HepG2 (cell line): ENCODE data around the gene PRKACA. TPM values are rescaled to one million over a fixed set of nuclear protein-coding genes. Genes with fewer than 3 reads are reported as not detected.

Experiments used
- CCDC6 ChIP-seq: sonication (generic); formaldehyde crosslinking; IDR thresholded peaks from 2 replicates; pipeline ENCODE4 v1.8.1; 2022; ENCODE audit warnings: mild to moderate bottlenecking, missing genetic modification reagents, moderate library complexity
- CSRNP1 ChIP-seq: sonication (generic); formaldehyde crosslinking; IDR thresholded peaks from 2 replicates; pipeline ENCODE4 v1.8.1; 2023; ENCODE audit warnings: mild to moderate bottlenecking, missing genetic modification reagents
- DDIT3 ChIP-seq: sonication (generic); formaldehyde crosslinking; IDR thresholded peaks from 2 replicates; pipeline ENCODE4 v1.4.0; 2020; ENCODE audit warnings: mild to moderate bottlenecking, missing genetic modification reagents
- HMGA1 ChIP-seq: sonication (generic); formaldehyde crosslinking; conservative IDR thresholded peaks from 2 replicates; pipeline ENCODE4 v1.4.0; 2020; ENCODE audit warnings: missing genetic modification reagents
- IKZF1 ChIP-seq: fragments of 450-650 bp; IDR thresholded peaks from 2 replicates; pipeline ENCODE4 v1.7.1; 2016
- IKZF5 ChIP-seq: IDR thresholded peaks from 2 replicates; pipeline ENCODE4 v1.6.1; 2018; ENCODE audit warnings: missing genetic modification reagents, mild to moderate bottlenecking, missing compliant biosample characterization
- MAX ChIP-seq: IDR thresholded peaks from 2 replicates; pipeline ENCODE4 v1.6.1; 2012; ENCODE audit warnings: inconsistent platforms
- NCOA5 ChIP-seq: sonication (generic); formaldehyde crosslinking; IDR thresholded peaks from 2 replicates; pipeline ENCODE4 v1.4.0; 2020; ENCODE audit warnings: missing genetic modification reagents
- NR2C2 ChIP-seq: sonication (generic); formaldehyde crosslinking; IDR thresholded peaks from 2 replicates; pipeline ENCODE4 v1.4.0; 2020; ENCODE audit warnings: missing genetic modification reagents, mild to moderate bottlenecking, moderate library complexity, borderline replicate concordance
- PLRG1 ChIP-seq: fragments of 450-650 bp; conservative IDR thresholded peaks from 2 replicates; pipeline ENCODE4 v1.6.1; 2016
- RBFOX2 ChIP-seq: fragments of 200-400 bp; formaldehyde crosslinking; IDR thresholded peaks from 2 replicates; pipeline ENCODE4 v1.6.1; 2017; ENCODE audit warnings: low read depth, mild to moderate bottlenecking, low read length
- REL ChIP-seq: sonication (generic); formaldehyde crosslinking; conservative IDR thresholded peaks from 2 replicates; pipeline ENCODE4 v1.8.0; 2022; ENCODE audit warnings: mild to moderate bottlenecking, missing genetic modification reagents, moderate library complexity
- REPIN1 ChIP-seq: sonication (generic); formaldehyde crosslinking; IDR thresholded peaks from 2 replicates; pipeline ENCODE4 v1.8.0; 2022; ENCODE audit warnings: missing genetic modification reagents, low read depth, mild to moderate bottlenecking, borderline replicate concordance
- SKI ChIP-seq: fragments of 450-650 bp; IDR thresholded peaks from one replicate; pipeline ENCODE4 v1.6.1; 2018; ENCODE audit warnings: mild to moderate bottlenecking; ENCODE audit not compliant: partially characterized antibody
- SRY ChIP-seq: sonication (generic); formaldehyde crosslinking; IDR thresholded peaks from 2 replicates; pipeline ENCODE4 v1.8.0; 2022; ENCODE audit warnings: mild to moderate bottlenecking, missing genetic modification reagents
- TARDBP ChIP-seq: sonication (generic); formaldehyde crosslinking; IDR thresholded peaks from 2 replicates; pipeline ENCODE4 v1.8.0; 2022; ENCODE audit warnings: mild to moderate bottlenecking, missing genetic modification reagents
- TGIF2 ChIP-seq: IDR thresholded peaks from 2 replicates; pipeline ENCODE4 v1.6.1; 2016; ENCODE audit warnings: control low read depth, missing compliant biosample characterization
- ZBTB25 ChIP-seq: IDR thresholded peaks from 2 replicates; pipeline ENCODE4 v1.6.1; 2018; ENCODE audit warnings: missing genetic modification reagents
- ZBTB43 ChIP-seq: sonication (generic); formaldehyde crosslinking; conservative IDR thresholded peaks from 2 replicates; pipeline ENCODE4 v1.4.0; 2020; ENCODE audit warnings: missing genetic modification reagents
- ZFP90 ChIP-seq: sonication (generic); formaldehyde crosslinking; IDR thresholded peaks from 2 replicates; pipeline ENCODE4 v1.8.0; 2022; ENCODE audit warnings: missing genetic modification reagents, mild to moderate bottlenecking, inconsistent platforms, borderline replicate concordance
- ZNF101 ChIP-seq: sonication (generic); formaldehyde crosslinking; IDR thresholded peaks from 2 replicates; pipeline ENCODE4 v1.4.0; 2020; ENCODE audit warnings: mild to moderate bottlenecking, low read depth, missing genetic modification reagents, borderline replicate concordance
- ZNF138 ChIP-seq: sonication (generic); formaldehyde crosslinking; IDR thresholded peaks from 2 replicates; pipeline ENCODE4 v1.5.0; 2020; ENCODE audit warnings: mild to moderate bottlenecking, low read depth, missing genetic modification reagents
- ZNF776 ChIP-seq: sonication (generic); formaldehyde crosslinking; IDR thresholded peaks from 2 replicates; pipeline ENCODE4 v1.4.0; 2020; ENCODE audit warnings: mild to moderate bottlenecking, missing genetic modification reagents
- polyA plus RNA-seq, 8 experiments: library from polyadenylated mRNA; depleted of rRNA in 3 of 8; stranded (reverse) in 7 of 8; unstranded in 1 of 8; fragments of >200 nt; fragmentation: Illumina TruSeq in 4 of 8; extraction: Trizol in 4 of 8; gene quantifications; 2 replicates each; pipeline versions ENCODE4 v1.2.1 to v1.2.3, GENCODE V29; 2011 to 2016; ENCODE audit warnings: low read depth in 4 of 8, missing spikeins in 1 of 8, mixed read lengths in 1 of 8; ENCODE audit not compliant: insufficient read depth in 1 of 8
- total RNA-seq, 5 experiments: library from RNA; depleted of rRNA; stranded (reverse); fragments of >200 nt; fragmentation: Illumina TruSeq; extraction: Trizol; gene quantifications; 2 replicates each; pipeline ENCODE4 v1.2.3, GENCODE V29; 2016; ENCODE audit warnings: low read depth in 1 of 5

The PRKACA gene
- total and polyA plus RNA-seq, 2 of the 13 experiments (the other 11 are each of a cell fraction or from before 2014, with no cell fraction given): 11.0 to 18.2 TPM

GRCh38 chr19:14118165-14119051 lies 846 bp upstream of the PRKACA start (continued):
- TF ChIP-seq REL (CRISPR knock-in tag): no peak
- TF ChIP-seq ZNF101 (CRISPR knock-in tag): no peak
- TF ChIP-seq ZBTB43 (CRISPR knock-in tag): peak; percentile 74; the same call in 1 of the 2 replicates
- 0 out of 2 replicates have a peak, but pooled peaks have one; percentile 39 for TF ChIP-seq ZNF776
- TF ChIP-seq REPIN1 (CRISPR knock-in tag): 0 out of 2 replicates have a peak, but pooled peaks have one; percentile 18
- no peak for TF ChIP-seq NCOA5 (CRISPR knock-in tag)
- peak; percentile 96 for TF ChIP-seq NR2C2
- TF ChIP-seq MAX: peak; percentile 61
- 0 out of 2 replicates have a peak, but pooled peaks have one; percentile 30 for TF ChIP-seq TARDBP
- TF ChIP-seq IKZF1: no peak
- TF ChIP-seq PLRG1: no peak
- TF ChIP-seq SRY: no peak
- no peak for TF ChIP-seq CCDC6 (CRISPR knock-in tag)
- TF ChIP-seq ZNF138: peak; percentile 48; the same call in 1 of the 2 replicates
- peak; percentile 13 for TF ChIP-seq SKI
- TF ChIP-seq IKZF5 (CRISPR knock-in tag): peak; percentile 39; the same call in 1 of the 2 replicates
- TF ChIP-seq HMGA1 (CRISPR knock-in tag): no peak
- TF ChIP-seq CSRNP1: 0 out of 2 replicates have a peak, but pooled peaks have one; percentile 25
- peak; percentile 44; the same call in 1 of the 2 replicates for TF ChIP-seq TGIF2 (CRISPR knock-in tag)
- no peak for TF ChIP-seq ZFP90
- TF ChIP-seq RBFOX2: peak; percentile 78
- peak; percentile 20 for TF ChIP-seq ZBTB25 (CRISPR knock-in tag)
- TF ChIP-seq DDIT3 (CRISPR knock-in tag): no peak
